NB4 (cell line): ENCODE measurements around the gene ATP6V1C2.

Experiments used
- DNase-seq: peaks from one replicate; pipeline ENCODE4 v3.0.0; 2010; ENCODE audit warnings: low read depth
- H3K4me3 ChIP-seq: one replicate; pipeline ENCODE4 v1.5.1; 2011; ENCODE audit warnings: mild to moderate bottlenecking, low read depth, low read length, moderate library complexity
- MYC ChIP-seq: IDR thresholded peaks from 2 replicates; pipeline ENCODE4 v1.6.1; 2011; ENCODE audit warnings: low read depth, low read length
- POLR2A ChIP-seq: IDR thresholded peaks from 2 replicates; pipeline ENCODE4 v1.6.1; 2011; ENCODE audit warnings: mild to moderate bottlenecking; ENCODE audit not compliant: insufficient read length; ENCODE audit errors: extremely low read depth
- TF ChIP-seq, protein P1 (sequence below): IDR thresholded peaks from 2 replicates; pipeline ENCODE4 v1.6.1; 2011; ENCODE audit warnings: low read depth, low read length
- TF ChIP-seq, protein P2 (sequence below): IDR thresholded peaks from one replicate; pipeline ENCODE4 v1.5.1; 2012; ENCODE audit warnings: low read depth, low read length

Gene ATP6V1C2

DNA sequence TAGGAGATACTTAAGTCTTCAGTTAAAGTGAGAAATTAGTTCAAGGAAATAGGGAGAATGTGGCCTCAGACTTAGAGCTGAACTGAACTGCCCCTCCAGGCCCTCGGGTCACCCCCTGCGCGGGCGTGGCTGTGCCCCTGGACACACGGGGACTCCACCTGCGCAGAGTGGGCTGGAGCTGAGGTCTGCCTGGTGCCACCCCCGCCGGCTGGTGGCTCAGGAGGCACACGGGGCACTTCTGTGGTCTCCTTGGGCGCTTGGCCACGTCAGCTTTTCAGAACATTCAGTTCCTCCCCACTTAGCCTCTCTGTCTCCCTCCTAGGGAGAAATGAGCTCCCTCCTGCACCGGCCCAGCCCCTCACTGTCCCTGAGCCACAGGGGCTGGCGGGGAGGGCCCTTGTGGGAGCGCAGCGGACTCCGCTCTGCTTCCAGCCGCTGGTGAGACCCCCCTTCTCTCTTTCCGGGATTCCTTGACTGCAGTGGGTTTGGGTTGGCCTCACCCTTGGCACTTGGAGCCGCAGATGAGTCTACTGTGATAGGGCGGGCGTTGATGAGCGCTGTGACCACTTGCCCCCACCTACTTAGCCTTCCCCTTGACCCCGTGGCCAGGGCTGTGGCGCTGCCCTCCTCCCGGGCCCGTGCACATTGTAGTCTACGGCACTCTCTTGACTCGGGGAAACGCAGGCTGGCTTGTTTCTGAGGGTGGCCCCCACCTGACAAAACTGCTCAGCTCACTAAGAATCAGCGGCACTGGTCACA lies 109.4 kb downstream of the ATP6V1C2 start:
- no peak for DNase-seq
- no peak overlapping the region for H3K4me3 ChIP-seq
- TF ChIP-seq, protein P1, sequence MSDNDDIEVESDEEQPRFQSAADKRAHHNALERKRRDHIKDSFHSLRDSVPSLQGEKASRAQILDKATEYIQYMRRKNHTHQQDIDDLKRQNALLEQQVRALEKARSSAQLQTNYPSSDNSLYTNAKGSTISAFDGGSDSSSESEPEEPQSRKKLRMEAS: no peak
- no peak for TF ChIP-seq POLR2A
- TF ChIP-seq, protein P2, sequence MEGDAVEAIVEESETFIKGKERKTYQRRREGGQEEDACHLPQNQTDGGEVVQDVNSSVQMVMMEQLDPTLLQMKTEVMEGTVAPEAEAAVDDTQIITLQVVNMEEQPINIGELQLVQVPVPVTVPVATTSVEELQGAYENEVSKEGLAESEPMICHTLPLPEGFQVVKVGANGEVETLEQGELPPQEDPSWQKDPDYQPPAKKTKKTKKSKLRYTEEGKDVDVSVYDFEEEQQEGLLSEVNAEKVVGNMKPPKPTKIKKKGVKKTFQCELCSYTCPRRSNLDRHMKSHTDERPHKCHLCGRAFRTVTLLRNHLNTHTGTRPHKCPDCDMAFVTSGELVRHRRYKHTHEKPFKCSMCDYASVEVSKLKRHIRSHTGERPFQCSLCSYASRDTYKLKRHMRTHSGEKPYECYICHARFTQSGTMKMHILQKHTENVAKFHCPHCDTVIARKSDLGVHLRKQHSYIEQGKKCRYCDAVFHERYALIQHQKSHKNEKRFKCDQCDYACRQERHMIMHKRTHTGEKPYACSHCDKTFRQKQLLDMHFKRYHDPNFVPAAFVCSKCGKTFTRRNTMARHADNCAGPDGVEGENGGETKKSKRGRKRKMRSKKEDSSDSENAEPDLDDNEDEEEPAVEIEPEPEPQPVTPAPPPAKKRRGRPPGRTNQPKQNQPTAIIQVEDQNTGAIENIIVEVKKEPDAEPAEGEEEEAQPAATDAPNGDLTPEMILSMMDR: no peak
- TF ChIP-seq MYC: no peak

DNA sequence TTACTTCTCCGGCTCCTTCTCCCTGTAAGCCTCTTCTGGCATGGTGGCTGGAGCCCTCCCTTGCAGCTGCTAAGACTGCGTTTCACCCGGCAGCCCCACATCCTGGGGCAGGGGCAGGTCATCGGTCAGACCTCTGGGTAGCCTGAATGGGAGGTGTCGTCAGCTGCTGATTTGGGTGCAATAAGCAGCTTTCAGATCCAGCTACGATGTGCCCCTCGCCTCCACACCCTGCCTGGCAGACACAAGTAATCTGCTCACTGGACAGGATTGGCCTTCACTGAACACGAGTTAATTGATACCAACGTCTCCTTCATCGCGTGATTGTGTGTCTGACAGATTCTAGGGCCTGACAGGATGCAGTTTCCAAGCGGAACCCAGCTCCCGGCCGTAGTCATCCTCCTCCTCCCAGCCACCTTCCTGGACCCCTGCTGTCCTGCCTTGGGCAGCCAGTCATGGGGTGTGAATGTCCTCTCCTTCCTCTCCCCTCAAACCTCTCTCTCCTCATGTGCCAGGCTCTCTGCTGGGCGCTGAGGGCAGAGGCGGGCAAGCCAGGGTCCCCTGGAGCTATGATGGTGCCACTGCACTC lies 110.1 kb downstream of the ATP6V1C2 start:
- H3K4me3 ChIP-seq: no peak overlapping the region
- DNase-seq: no peak
- TF ChIP-seq MYC (no peak), POLR2A (no peak)
- TF ChIP-seq, protein P1: no peak
- TF ChIP-seq, protein P2: no peak

DNA sequence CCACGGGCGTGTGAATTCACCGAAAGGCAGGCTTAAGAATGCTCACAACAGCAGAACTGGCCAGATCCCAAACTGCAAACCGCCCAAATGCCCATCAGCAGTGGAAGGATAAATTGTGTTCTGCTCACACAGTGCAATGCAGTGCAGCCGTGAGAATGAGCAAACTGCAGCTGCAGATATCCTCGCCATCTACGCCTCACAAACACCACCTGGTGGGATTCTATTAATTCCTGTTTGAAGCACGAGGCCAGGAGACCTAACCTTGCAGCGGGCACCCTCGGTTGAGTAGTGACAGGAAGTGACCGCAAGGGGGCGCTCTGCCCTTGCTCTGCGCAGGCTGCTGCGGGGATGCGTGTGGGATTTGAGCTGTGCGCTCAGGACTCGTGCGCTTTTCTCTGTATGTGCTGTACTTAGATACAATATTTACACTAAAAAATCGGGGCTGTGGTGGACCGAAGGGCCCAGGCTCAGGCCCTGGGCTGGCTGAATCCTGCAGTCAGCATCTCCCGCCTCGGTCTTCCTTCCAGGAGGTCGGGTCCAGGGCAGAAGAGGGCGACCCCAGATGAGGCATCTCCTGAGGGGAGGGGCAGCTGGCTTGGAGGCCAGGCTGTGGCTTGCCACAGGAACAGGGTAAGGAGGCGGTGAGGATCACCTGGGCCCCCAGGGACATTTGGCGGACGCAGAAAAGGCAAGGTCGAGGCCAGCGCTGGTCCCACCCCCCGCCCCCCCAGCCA lies 110.9 kb downstream of the ATP6V1C2 start:
- DNase-seq: peak; percentile 88
- no peak overlapping the region for H3K4me3 ChIP-seq
- TF ChIP-seq, protein P2: peak; percentile 92
- TF ChIP-seq, protein P1: peak; percentile 85
- peak; percentile 62 for TF ChIP-seq MYC
- TF ChIP-seq POLR2A: no peak

DNA sequence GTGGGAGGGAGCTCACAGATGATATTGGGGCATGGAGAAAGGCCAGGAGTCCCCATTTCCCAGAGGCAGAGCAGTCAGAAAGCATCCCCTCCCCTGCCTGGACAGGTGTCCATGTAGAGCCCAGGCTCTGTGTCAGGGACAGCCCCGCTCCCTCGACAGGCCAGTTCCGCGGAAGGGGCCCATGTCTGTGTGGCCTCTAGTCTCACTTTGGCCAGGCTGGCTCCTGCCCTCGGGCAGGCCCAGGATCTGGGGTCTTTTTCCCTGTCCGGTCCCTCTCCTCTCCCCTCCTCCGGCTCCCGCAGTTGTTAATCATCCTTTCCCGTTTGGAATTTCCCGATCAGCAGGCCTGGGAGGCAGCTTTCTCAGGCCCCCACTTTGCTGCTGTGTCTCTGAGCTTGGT lies 111.6 kb downstream of the ATP6V1C2 start:
- DNase-seq: no peak
- H3K4me3 ChIP-seq: no peak overlapping the region
- TF ChIP-seq, protein P2: no peak
- TF ChIP-seq POLR2A: no peak
- TF ChIP-seq, protein P1: no peak
- TF ChIP-seq MYC: no peak

DNA sequence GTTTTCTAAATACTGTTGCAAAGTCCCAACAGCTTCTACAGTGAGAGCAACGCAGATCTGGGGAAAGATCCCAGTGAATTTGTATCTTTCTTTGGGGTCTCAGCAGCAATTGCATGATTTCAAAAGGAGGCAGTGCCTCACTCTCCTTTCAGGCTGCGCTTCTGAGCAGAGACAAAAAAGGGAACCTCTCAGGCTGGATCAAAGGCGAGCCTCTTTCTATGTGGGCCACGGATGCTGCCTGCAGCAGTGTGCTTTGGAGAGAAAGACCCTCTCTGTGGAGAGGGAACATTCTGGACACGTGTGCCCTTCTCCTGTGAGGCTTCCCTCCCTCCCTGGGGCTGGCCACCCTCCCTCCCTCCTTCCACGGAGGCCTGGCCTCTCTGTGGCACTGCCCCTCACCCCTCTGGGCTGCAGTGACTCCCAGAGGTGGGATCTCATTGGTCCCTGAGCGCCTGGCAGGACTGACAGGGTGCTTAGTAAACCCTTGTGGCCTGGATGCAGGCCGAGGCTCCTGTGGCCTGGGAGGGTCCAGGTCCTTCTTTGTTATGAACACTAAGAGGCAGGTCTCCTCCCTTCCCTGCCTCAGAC lies 112.7 kb downstream of the ATP6V1C2 start:
- DNase-seq: peak; percentile 36
- H3K4me3 ChIP-seq: no peak overlapping the region
- TF ChIP-seq, protein P1: no peak
- TF ChIP-seq MYC: no peak
- TF ChIP-seq, protein P2: no peak
- no peak for TF ChIP-seq POLR2A
